Right lobe of liver (tissue), 6 donors: ENCODE data around the gene KCNJ6. TPM values are rescaled to one million over a fixed set of nuclear protein-coding genes. Genes with fewer than 3 reads are reported as not detected.

Source experiments
- ATAC-seq, 4 donors: fragments of 200-7000 bp; cut with Tn5 transposase; one replicate each; pipeline ENCODE4 v1.9.1; 2020; ENCODE audit warnings: mild to moderate bottlenecking in 4 of 4, moderate library complexity in 4 of 4
- DNase-seq, 3 donors: peaks; one replicate each; pipeline ENCODE4 v3.0.0-alpha.2; 2020
- H3K27ac ChIP-seq, 3 donors: fragments of 200-600 bp; one replicate each; pipeline ENCODE4 v1.8.0; 2022
- H3K27me3 ChIP-seq, 2 donors: fragments of 200-600 bp; one replicate each; pipeline ENCODE4 v1.8.0; 2022
- H3K36me3 ChIP-seq, 4 donors: fragments of 200-600 bp; sonication (generic) in 1 of 4; one replicate each; pipeline versions ENCODE4 v1.5.1 to v1.8.0; 2017 to 2022; ENCODE audit warnings: control low read depth in 1 of 4
- H3K4me1 ChIP-seq, 4 donors: fragments of 200-600 bp; sonication (generic) in 1 of 4; one replicate each; pipeline versions ENCODE4 v1.5.1 to v1.8.0; 2017 to 2022; ENCODE audit warnings: control low read depth in 1 of 4
- H3K4me3 ChIP-seq, 3 donors: fragments of 200-600 bp; one replicate each; pipeline ENCODE4 v1.8.0; 2022
- H3K9me3 ChIP-seq, 4 donors: fragments of 200-600 bp; sonication (generic) in 1 of 4; one replicate each; pipeline versions ENCODE4 v1.5.1 to v1.8.0; 2017 to 2022; ENCODE audit warnings: control low read depth in 1 of 4
- CTCF ChIP-seq, 4 donors: fragments of 200-600 bp in 3 of 4; fragments of 450-650 bp in 1 of 4; IDR thresholded peaks; one replicate each; pipeline versions ENCODE4 v1.5.1 to v1.8.0; 2016 to 2022; ENCODE audit warnings: antibody characterized with exemption in 4 of 4, mild to moderate bottlenecking in 2 of 4
- POLR2A ChIP-seq: fragments of 450-650 bp; IDR thresholded peaks from one replicate; pipeline ENCODE4 v1.6.1; 2017; ENCODE audit warnings: antibody characterized with exemption, mild to moderate bottlenecking
- WGBS: methylation state at CpG from one replicate; pipeline ENCODE4 v1.1.6; 2018; ENCODE audit warnings: low coverage, low lambda C conversion rate; ENCODE audit not compliant: insufficient coverage; ENCODE audit errors: missing lambda C conversion rate; 5-methylcytosine and 5-hydroxymethylcytosine counted together
- intact Hi-C, 2 donors: fragments of 100-400 bp; cut with DNase I; formaldehyde crosslinking; loops; one replicate each; pipeline versions ENCODE4 v1.11.2 to v1.14.1; 2022
- total RNA-seq, 6 experiments: library from RNA; depleted of rRNA in 2 of 6; stranded (reverse); fragments of >200 nt in 2 of 6; fragmentation: NEBNext Ultra II Directional in 3 of 6; extraction: Animal tissue kit (Norgen Biotek cat#: 25700) in 3 of 6; gene quantifications; one replicate each; pipeline versions ENCODE4 v1.1.0 to v1.2.4, GENCODE V29; 2016 to 2023
- donor health status: DM: no; HTN: yes; CAD: no.
- donor health status: DM: no; HTN: no; CAD: no.
- donor health status: DM: no; HTN: no; CAD: no.
- donor health status: DM: no; HTN: yes; CAD: no.
- donor health status: DM: no; HTN: yes; CAD: no.

Gene KCNJ6
- total RNA-seq, 6 experiments from 2014 or later: under 0.01 to 0.12 TPM; not detected in 4

GRCh38 chr21:37565530-37566223 lies 350.6 kb downstream of the KCNJ6 start:
- Histone ChIP-seq H3K9me3 (no peaks in the 10 kb centered on the region), H3K4me3 (peak overlapping the region; percentile 1 to 49 (median 45)), H3K27me3 (no peaks in the 10 kb centered on the region), H3K4me1 (peaks cover 0 to 27% (median 8%) of the 10 kb centered on the region in 4 donors), H3K27ac (peak overlapping the region; percentile 75 to 95 (median 87)), H3K36me3 (no peaks in the 10 kb centered on the region)
- DNase-seq (peak in 1 of 3 donors; percentile 59), ATAC-seq (peak; percentile 61 to 80 (median 70))
- TF ChIP-seq POLR2A (peak; percentile 72), CTCF (IDR thresholded peaks at IDR 0.05) (peak in 2 of 4 donors; percentile 28 to 38)
- 40% methylated on average over 10 of the region's 14 CpGs for WGBS
- intact Hi-C loops: no loop called here

- no peaks in the 10 kb centered on the region for H3K27me3 ChIP-seq
- ATAC-seq (peak in 2 of 4 donors; percentile 28 to 41), DNase-seq (peak in 1 of 3 donors; percentile 48)
- peaks cover 0 to 33% (median 8%) of the 10 kb centered on the region in 4 donors for H3K4me1 ChIP-seq
- H3K27ac ChIP-seq: peak overlapping the region; percentile 75 to 95 (median 87)
- TF ChIP-seq CTCF (IDR thresholded peaks at IDR 0.05) (no peak), POLR2A (no peak)
- H3K36me3 ChIP-seq: no peaks in the 10 kb centered on the region
- H3K4me3 ChIP-seq: peak overlapping the region; percentile 83 to 93 (median 92)
- no peaks in the 10 kb centered on the region for H3K9me3 ChIP-seq
- intact Hi-C loops: no loop called here
- WGBS: 58% methylated on average over 11 of the region's 12 CpGs
These were observed 351.2 kb downstream of the KCNJ6 start for GRCh38 chr21:37564924-37565529.

GRCh38 chr21:37564341-37564923 lies 351.8 kb downstream of the KCNJ6 start:
- intact Hi-C loops: no loop called here
- H3K27ac ChIP-seq: peak overlapping the region; percentile 75 to 95 (median 87)
- H3K27me3 ChIP-seq: no peaks in the 10 kb centered on the region
- no peaks in the 10 kb centered on the region for H3K36me3 ChIP-seq
- no peak for TF ChIP-seq POLR2A
- DNase-seq: peak; percentile 59 to 78 (median 64)
- H3K4me1 ChIP-seq: peaks cover 0 to 34% (median 8%) of the 10 kb centered on the region in 4 donors
- 16% methylated on average over 8 of the region's 14 CpGs for WGBS
- H3K9me3 ChIP-seq: no peaks in the 10 kb centered on the region
- peak overlapping the region; percentile 83 to 93 (median 92) for H3K4me3 ChIP-seq
- ATAC-seq: peak; percentile 39 to 66 (median 44)

GRCh38 chr21:37563641-37564340 lies 352.5 kb downstream of the KCNJ6 start:
- intact Hi-C loops: no loop called here
- ATAC-seq (peak; percentile 84 to 94 (median 92)), DNase-seq (peak; percentile 95 to 97 (median 96))
- TF ChIP-seq POLR2A (no peak), CTCF (IDR thresholded peaks at IDR 0.05) (peak; percentile 17 to 42 (median 38))
- Histone ChIP-seq H3K27ac (peak overlapping the region; percentile 75 to 95 (median 87)), H3K36me3 (no peaks in the 10 kb centered on the region), H3K27me3 (no peaks in the 10 kb centered on the region), H3K4me3 (peak overlapping the region; percentile 83 to 93 (median 92)), H3K4me1 (peaks cover 0 to 34% (median 8%) of the 10 kb centered on the region in 4 donors), H3K9me3 (no peaks in the 10 kb centered on the region)
- 8% methylated on average over 13 of the region's 67 CpGs for WGBS
